Measurements from ENCODE around the gene NDUFS2. TPM values are rescaled to one million over a fixed set of nuclear protein-coding genes. Genes with fewer than 3 reads are reported as not detected.

NDUFS2 gene
- total and polyA plus RNA-seq, 8 donors, result 26.7 to 56.8 (median 31.1) TPM

GRCh38 chr1:161179698-161180097 is 22.5 kb upstream of the NDUFS2 start:
- no peak for FAIRE-seq
- H3K9me3 ChIP-seq, result no peaks in the 10 kb centered on the region
- TF ChIP-seq, protein P1, sequence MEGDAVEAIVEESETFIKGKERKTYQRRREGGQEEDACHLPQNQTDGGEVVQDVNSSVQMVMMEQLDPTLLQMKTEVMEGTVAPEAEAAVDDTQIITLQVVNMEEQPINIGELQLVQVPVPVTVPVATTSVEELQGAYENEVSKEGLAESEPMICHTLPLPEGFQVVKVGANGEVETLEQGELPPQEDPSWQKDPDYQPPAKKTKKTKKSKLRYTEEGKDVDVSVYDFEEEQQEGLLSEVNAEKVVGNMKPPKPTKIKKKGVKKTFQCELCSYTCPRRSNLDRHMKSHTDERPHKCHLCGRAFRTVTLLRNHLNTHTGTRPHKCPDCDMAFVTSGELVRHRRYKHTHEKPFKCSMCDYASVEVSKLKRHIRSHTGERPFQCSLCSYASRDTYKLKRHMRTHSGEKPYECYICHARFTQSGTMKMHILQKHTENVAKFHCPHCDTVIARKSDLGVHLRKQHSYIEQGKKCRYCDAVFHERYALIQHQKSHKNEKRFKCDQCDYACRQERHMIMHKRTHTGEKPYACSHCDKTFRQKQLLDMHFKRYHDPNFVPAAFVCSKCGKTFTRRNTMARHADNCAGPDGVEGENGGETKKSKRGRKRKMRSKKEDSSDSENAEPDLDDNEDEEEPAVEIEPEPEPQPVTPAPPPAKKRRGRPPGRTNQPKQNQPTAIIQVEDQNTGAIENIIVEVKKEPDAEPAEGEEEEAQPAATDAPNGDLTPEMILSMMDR (IDR thresholded peaks at IDR 0.05), result no peak
- H3K27ac ChIP-seq, result no peak overlapping the region
- H3K36me3 ChIP-seq, result peaks cover 0 to 5% (median 2%) of the 10 kb centered on the region in 3 donors
- peaks cover 0 to 11% (median 4%) of the 10 kb centered on the region in 3 donors for H3K4me1 ChIP-seq
- intact Hi-C loops (cut with DNase I), result no loop called here
- no peak for DNase-seq
- WGBS, 2 donors, result 86 to 92% methylated on average over 3 of the region's 3 CpGs
- no peak overlapping the region for H3K4me3 ChIP-seq
- no peaks in the 10 kb centered on the region for H3K27me3 ChIP-seq
- no peak for ATAC-seq

DNA sequence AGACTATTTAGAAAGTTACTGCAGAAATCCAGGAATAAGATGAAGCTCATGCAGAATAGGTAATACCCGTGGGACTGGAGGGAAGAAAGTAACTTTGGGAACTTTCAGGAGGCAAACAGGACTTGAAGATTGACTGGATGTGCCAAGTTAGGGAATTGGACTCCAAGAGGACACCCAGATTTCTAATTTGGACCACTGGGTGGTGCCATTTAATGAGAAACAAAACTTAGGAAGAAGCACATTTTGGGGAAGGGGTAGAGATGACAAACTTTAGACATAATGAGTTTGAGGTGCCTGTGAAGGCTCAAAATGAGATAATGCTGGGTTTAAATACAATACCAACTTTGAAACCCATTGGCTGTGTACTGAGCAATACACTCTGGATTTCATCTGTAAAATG is 21.5 kb upstream of the NDUFS2 start:
- Histone ChIP-seq H3K36me3 (no peaks in the 10 kb centered on the region), H3K27ac (no peak overlapping the region), H3K4me1 (peaks cover 0 to 10% (median 4%) of the 10 kb centered on the region in 3 donors), H3K4me3 (no peak overlapping the region), H3K9me3 (no peaks in the 10 kb centered on the region), H3K27me3 (no peaks in the 10 kb centered on the region)
- WGBS, 2 donors, result 44 to 48% methylated on average over 1 of the region's 1 CpG
- intact Hi-C loops (cut with DNase I), result no loop called here
- FAIRE-seq, result no peak
- DNase-seq, result no peak
- ATAC-seq, result no peak
- TF ChIP-seq, protein P1 (IDR thresholded peaks at IDR 0.05), result no peak

DNA sequence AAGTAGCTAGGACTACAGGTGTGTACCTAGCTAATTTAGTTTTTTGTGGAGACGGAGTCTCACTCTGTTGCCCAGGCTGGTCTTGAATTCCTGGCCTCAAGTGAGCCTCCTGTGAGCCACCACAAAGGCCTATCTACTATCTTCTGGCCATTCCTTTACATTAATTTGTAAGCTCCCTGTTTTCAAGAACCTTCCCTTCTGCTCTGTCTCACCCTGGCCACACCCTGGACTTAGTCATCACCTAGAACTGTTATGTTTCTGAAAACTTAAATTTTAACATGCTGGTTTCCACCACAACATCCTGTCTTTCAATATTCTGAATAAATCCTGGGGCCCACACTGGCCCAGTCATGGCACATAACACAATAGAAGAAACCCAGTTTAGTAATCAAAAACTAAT is 20.0 kb upstream of the NDUFS2 start:
- FAIRE-seq (no peak), DNase-seq (no peak)

DNA sequence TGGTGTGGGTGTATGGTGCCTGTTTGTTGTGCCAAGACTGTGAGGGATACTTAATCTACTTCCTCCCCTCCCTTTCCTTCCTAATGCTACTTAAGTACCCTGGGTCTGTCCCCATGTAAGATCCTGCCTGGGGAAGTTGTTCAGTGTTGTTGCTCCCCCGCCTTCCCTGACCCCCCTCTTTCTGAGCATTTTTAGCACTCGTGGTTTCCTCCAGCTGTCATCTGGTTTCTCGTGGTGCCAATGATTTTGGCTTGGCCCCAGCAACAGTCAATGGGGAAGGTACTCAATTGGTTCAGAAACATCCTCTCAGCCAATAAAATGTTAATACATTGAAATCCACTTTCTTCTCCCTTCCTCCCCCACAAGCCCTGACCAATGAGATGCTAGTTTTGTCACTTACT is 16.9 kb upstream of the NDUFS2 start:
- no peak for FAIRE-seq
- 20 to 31% methylated on average over 3 of the region's 3 CpGs for WGBS, 2 donors
- Histone ChIP-seq H3K4me1 (no peaks in the 10 kb centered on the region), H3K27me3 (no peaks in the 10 kb centered on the region), H3K4me3 (no peak overlapping the region), H3K9me3 (no peaks in the 10 kb centered on the region), H3K36me3 (no peaks in the 10 kb centered on the region), H3K27ac (peak overlapping the region in 1 of 4 donors; percentile 22)
- no peak for DNase-seq
- peak in 3 of 4 donors; percentile 62 to 76 (median 74) for ATAC-seq
- intact Hi-C loops (cut with DNase I), result no loop called here
- TF ChIP-seq, protein P1 (IDR thresholded peaks at IDR 0.05), result no peak

More for the DNA sequence above, 20.0 kb upstream of the NDUFS2 start:
- no peak for ATAC-seq
- H3K4me1 ChIP-seq, result peaks cover 0 to 5% (median 4%) of the 10 kb centered on the region in 3 donors
- no peaks in the 10 kb centered on the region for H3K27me3 ChIP-seq
- H3K9me3 ChIP-seq, result no peaks in the 10 kb centered on the region
- TF ChIP-seq, protein P1 (IDR thresholded peaks at IDR 0.05), result no peak
- 81 to 89% methylated on average over 1 of the region's 1 CpG for WGBS, 2 donors
- no peaks in the 10 kb centered on the region for H3K36me3 ChIP-seq
- H3K4me3 ChIP-seq, result no peak overlapping the region
- intact Hi-C loops (cut with DNase I), result no loop called here
- H3K27ac ChIP-seq, result no peak overlapping the region

DNA sequence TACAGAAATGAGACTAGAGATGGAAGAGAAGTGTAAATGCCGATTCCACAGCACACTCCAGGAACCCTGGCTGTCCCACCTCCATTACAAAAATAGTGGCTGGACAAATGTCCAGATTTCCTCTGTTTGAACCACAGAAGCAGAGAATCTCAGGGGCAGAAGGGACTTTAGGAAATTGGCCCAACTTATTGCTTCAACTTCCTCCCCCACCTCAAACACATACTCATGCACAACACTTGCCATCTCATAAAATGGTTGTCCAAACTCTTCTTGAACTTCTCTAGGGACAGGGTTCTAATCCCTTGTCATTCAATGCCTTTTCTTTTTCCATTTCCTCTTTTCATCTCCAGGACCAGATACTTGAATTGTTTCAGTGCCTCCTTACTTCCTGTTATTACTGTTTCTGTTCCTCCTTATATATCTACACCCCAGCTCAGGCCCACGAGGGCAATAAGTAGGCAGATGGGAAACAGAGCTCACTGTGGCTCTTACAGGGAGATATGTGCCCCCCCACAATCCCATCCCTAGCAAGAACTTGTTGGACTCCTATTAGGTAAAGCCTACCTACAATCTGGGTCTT is 16.3 kb upstream of the NDUFS2 start:
- Histone ChIP-seq H3K4me3 (no peak overlapping the region), H3K36me3 (no peaks in the 10 kb centered on the region), H3K27ac (peak overlapping the region in 2 of 4 donors; percentile 13 to 22), H3K27me3 (no peaks in the 10 kb centered on the region), H3K9me3 (no peaks in the 10 kb centered on the region), H3K4me1 (no peaks in the 10 kb centered on the region)
- DNase-seq (no peak), ATAC-seq (peak in 3 of 4 donors; percentile 21 to 61 (median 55)), FAIRE-seq (no peak)
- WGBS, 2 donors, result 46 to 47% methylated on average over 2 of the region's 2 CpGs
- intact Hi-C loops (cut with DNase I), result no loop called here
- TF ChIP-seq, protein P1 (IDR thresholded peaks at IDR 0.05), result no peak

Measured in pancreas (tissue), 10 donors.